ENCODE results near the gene FBXL2.
"Not testable (repeated sequence)": the region's sequence is repeated elsewhere in the genome, so short reads cannot be mapped to it uniquely, and the experiment has no call there.

Gene FBXL2

GRCh38 chr3:33315826-33316225 is 38.6 kb downstream of the FBXL2 start:
- DNase-seq (ENCODE audit: low read depth in 2 of 2), result no peak

- no peak for DNase-seq (ENCODE audit: low read depth in 2 of 2)
These were observed 40.9 kb downstream of the FBXL2 start for GRCh38 chr3:33317963-33318709.

- DNase-seq (ENCODE audit: low read depth in 2 of 2), result no peak
These were observed 41.6 kb downstream of the FBXL2 start for GRCh38 chr3:33318710-33319380.

GRCh38 chr3:33322412-33322811 is 45.2 kb downstream of the FBXL2 start:
- DNase-seq (ENCODE audit: low read depth in 2 of 2), result no peak

GRCh38 chr3:33331414-33331813 is 54.2 kb downstream of the FBXL2 start:
- DNase-seq (ENCODE audit: low read depth in 2 of 2), result no peak

GRCh38 chr3:33334364-33334763 is 57.1 kb downstream of the FBXL2 start:
- no peak for DNase-seq (ENCODE audit: low read depth in 2 of 2)

- DNase-seq (ENCODE audit: low read depth in 2 of 2), result not testable (repeated sequence)
These were observed 61.8 kb downstream of the FBXL2 start for GRCh38 chr3:33338936-33339465.

GRCh38 chr3:33339758-33340157 is 62.5 kb downstream of the FBXL2 start:
- no peak for DNase-seq (ENCODE audit: low read depth in 2 of 2)

- no peak for DNase-seq (ENCODE audit: low read depth in 2 of 2)
These were observed 78.4 kb downstream of the FBXL2 start for GRCh38 chr3:33355611-33356010.

- no peak for DNase-seq (ENCODE audit: low read depth in 2 of 2)
These were observed 81.0 kb downstream of the FBXL2 start for GRCh38 chr3:33358172-33358781.

GRCh38 chr3:33360136-33360825 is 83.0 kb downstream of the FBXL2 start:
- no peak for DNase-seq (ENCODE audit: low read depth in 2 of 2)

GRCh38 chr3:33363113-33363800 is 86.0 kb downstream of the FBXL2 start:
- DNase-seq (ENCODE audit: low read depth in 2 of 2), result no peak

GRCh38 chr3:33364060-33364459 is 86.8 kb downstream of the FBXL2 start:
- DNase-seq (ENCODE audit: low read depth in 2 of 2), result no peak

GRCh38 chr3:33364531-33365128 is 87.4 kb downstream of the FBXL2 start:
- DNase-seq (ENCODE audit: low read depth in 2 of 2), result no peak

- peak; percentile 12 to 23 for DNase-seq (ENCODE audit: low read depth in 2 of 2)
These were observed 95.2 kb downstream of the FBXL2 start for GRCh38 chr3:33372218-33373081.

- no peak for DNase-seq (ENCODE audit: low read depth in 2 of 2)
These were observed 95.8 kb downstream of the FBXL2 start for GRCh38 chr3:33373082-33373437.

GRCh38 chr3:33377489-33377888 is 100.2 kb downstream of the FBXL2 start:
- no peak for DNase-seq (ENCODE audit: low read depth in 2 of 2)

GRCh38 chr3:33377931-33378330 is 100.7 kb downstream of the FBXL2 start:
- no peak for DNase-seq (ENCODE audit: low read depth in 2 of 2)

GRCh38 chr3:33380653-33381052 is 103.4 kb downstream of the FBXL2 start:
- DNase-seq (ENCODE audit: low read depth in 2 of 2), result no peak

- DNase-seq (ENCODE audit: low read depth in 2 of 2), result no peak
These were observed 106.7 kb downstream of the FBXL2 start for GRCh38 chr3:33383951-33384350.

Measured in stimulated activated CD4-positive, alpha-beta T cell treated with anti-CD3 and anti-CD28 coated beads, Interleukin-1b, Interleukin-23, amount 100 ng/mL, for 4 hours (primary cell).